ENCODE results near the gene PRPF40A. TPM values are rescaled to one million over a fixed set of nuclear protein-coding genes. Genes with fewer than 3 reads are reported as not detected.

The PRPF40A gene
- polyA plus RNA-seq, 1 donor, result 68.6 TPM

- DNase-seq, result no peak
Measured at GRCh38 chr2:152648336-152648735, 68.9 kb downstream of the PRPF40A start.

- peak; percentile 8 for DNase-seq
Measured at GRCh38 chr2:152647552-152647951, 69.7 kb downstream of the PRPF40A start.

- DNase-seq, result no peak
Measured at GRCh38 chr2:152646775-152647174, 70.5 kb downstream of the PRPF40A start.

- no peak for DNase-seq
Measured at GRCh38 chr2:152646264-152646663, 71.0 kb downstream of the PRPF40A start.

GRCh38 chr2:152644189-152644873 lies 72.9 kb downstream of the PRPF40A start:
- DNase-seq, result no peak

- DNase-seq, result no peak
Measured at GRCh38 chr2:152638590-152638989, 78.7 kb downstream of the PRPF40A start.

GRCh38 chr2:152638056-152638455 lies 79.2 kb downstream of the PRPF40A start:
- no peak for DNase-seq

- no peak for DNase-seq
Measured at GRCh38 chr2:152637251-152637650, 80.0 kb downstream of the PRPF40A start.

- peak; percentile 49 for DNase-seq
Measured at GRCh38 chr2:152635635-152636298, 81.5 kb downstream of the PRPF40A start.

- no peak for DNase-seq
Measured at GRCh38 chr2:152632736-152633135, 84.5 kb downstream of the PRPF40A start.

- DNase-seq, result no peak
Measured at GRCh38 chr2:152630466-152630865, 86.8 kb downstream of the PRPF40A start.

- no peak for DNase-seq
Measured at GRCh38 chr2:152629202-152629601, 88.1 kb downstream of the PRPF40A start.

- no peak for DNase-seq
Measured at GRCh38 chr2:152627351-152627957, 89.8 kb downstream of the PRPF40A start.

- no peak for DNase-seq
Measured at GRCh38 chr2:152626911-152627339, 90.3 kb downstream of the PRPF40A start.

GRCh38 chr2:152624805-152625204 lies 92.5 kb downstream of the PRPF40A start:
- no peak for DNase-seq

GRCh38 chr2:152623775-152624174 lies 93.5 kb downstream of the PRPF40A start:
- DNase-seq, result no peak

GRCh38 chr2:152623076-152623740 lies 94.1 kb downstream of the PRPF40A start:
- DNase-seq, result no peak

GRCh38 chr2:152622219-152622618 lies 95.0 kb downstream of the PRPF40A start:
- DNase-seq, result peak; percentile 43

GRCh38 chr2:152620985-152621384 lies 96.3 kb downstream of the PRPF40A start:
- no peak for DNase-seq

- no peak for DNase-seq
Measured at GRCh38 chr2:152620208-152620607, 97.1 kb downstream of the PRPF40A start.

GRCh38 chr2:152618193-152618564 lies 99.1 kb downstream of the PRPF40A start:
- DNase-seq, result no peak

GRCh38 chr2:152617456-152618192 lies 99.6 kb downstream of the PRPF40A start:
- DNase-seq, result no peak

GRCh38 chr2:152615177-152615576 lies 102.1 kb downstream of the PRPF40A start:
- DNase-seq, result no peak

All from hindlimb muscle (tissue), 1 donor.